GM19193 (cell line): Measurements from ENCODE around the gene NFYC.

Experiments used
- POLR2A ChIP-seq: IDR thresholded peaks from 4 replicates; pipeline ENCODE4 v1.6.1; 2011; ENCODE audit not compliant: insufficient read depth, insufficient read length; ENCODE audit errors: extremely low read depth

The NFYC gene

GRCh38 chr1:40661678-40662077, 29.8 kb upstream of the NFYC start:
- no peak for TF ChIP-seq POLR2A

DNA sequence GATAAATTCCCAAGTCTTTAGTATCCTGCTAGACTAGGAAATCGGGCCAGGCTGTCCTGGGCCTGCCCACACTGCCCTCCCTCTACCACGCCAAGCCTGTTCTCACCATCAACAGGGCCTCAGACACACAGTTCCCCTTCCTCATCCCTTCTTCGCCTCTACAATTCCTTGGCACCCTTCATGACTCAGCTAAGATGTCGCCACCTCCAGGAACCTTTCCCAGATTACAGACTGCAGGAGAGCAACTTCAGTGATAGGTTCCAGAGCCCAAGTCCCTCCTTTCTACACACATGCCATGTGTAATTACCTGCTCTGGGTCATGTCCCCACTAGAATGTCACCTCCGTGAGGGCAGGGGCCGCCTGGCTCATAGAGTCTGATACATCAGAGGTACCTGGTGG, 29.4 kb upstream of the NFYC start:
- TF ChIP-seq POLR2A, result no peak

DNA sequence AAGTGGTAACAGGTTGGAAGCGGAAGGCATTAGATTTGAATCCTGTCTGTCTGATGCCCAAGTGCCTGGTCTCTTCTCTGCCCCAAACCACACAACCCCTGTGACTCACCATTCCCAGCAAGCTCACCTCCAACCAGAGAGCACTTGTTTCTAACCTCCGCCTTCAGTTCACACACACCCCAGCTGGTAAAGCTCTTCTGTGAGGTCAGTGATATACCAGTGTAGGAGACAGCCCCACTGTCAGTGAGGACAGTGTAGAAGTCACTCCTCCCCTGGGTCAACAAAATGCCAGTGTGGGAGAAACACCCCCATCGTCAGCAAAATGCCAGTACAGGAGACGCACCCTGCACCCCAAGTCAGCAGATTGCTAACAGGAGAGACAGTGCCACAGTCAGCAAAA, 28.6 kb upstream of the NFYC start:
- TF ChIP-seq POLR2A, result no peak

- no peak for TF ChIP-seq POLR2A
Observed at GRCh38 chr1:40663324-40664166, 28.0 kb upstream of the NFYC start.

- no peak for TF ChIP-seq POLR2A
Observed at GRCh38 chr1:40664167-40664537, 27.4 kb upstream of the NFYC start.

DNA sequence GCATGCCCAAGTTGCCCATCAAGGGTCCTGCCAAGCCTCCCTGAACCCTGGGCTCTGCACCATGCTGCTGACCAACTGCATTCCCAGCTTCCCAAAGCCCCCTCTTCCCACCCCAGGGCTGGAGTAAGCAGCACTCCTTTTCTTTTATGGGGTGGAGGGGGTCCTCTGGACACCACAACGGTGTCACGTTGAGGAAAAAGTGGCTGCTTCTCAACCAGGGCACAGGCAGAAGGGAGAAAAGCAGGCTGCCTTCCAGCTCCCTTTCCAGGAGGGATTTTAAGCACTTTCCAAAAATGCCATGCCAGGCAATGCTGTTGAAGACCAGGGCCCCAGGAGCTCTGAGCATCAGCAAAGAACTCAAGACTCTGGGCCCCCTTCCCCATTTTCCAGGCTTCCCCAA, 26.7 kb upstream of the NFYC start:
- no peak for TF ChIP-seq POLR2A

DNA sequence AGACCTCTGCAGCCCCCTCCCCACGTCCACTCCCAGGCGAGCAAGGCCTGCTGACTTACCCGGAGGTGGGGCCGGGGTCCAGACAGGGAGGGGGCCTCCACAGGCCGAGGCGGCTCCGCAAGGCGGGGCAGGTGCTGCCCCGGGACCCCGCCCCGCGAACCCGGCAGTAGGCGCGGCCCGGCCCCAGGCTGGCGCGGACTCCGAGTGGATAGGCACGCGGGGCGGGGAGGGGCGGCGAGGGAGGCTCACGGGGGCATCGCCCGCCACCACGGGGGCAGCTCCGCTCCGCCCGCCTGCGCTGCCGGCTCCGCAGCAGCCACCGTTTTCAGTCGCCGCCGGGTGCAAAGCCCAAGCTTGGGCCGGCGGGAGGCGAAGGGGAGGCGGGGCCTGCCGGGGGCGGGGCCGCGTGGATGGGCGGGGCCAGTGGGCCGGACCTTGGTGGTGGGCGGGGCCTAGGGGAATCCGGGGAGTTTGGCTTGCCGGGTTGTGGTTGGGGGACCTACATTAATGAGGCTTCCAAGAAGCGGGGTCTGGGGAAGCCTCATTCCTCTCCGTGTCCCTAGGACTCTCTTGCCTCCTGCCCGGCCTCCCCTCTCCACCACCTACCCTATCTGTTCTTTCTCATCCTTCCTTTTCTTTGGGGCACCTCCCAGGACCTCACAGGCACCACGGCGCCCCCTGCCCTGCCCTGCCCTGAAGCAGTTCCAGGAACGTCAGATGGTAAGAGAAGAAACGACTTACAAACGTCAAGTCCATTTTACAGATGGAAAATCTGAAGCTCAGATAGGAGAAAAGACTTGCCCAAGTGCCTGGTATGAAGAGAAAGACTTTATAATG, 26.0 kb upstream of the NFYC start, which contains the start of gene RIMS3:
Gene RIMS3 (minus strand): TSS at position 348 of the 837 bp plus-strand sequence. CDS start 23,757 bp downstream, outside the sequence.
- TF ChIP-seq POLR2A, result no peak

DNA sequence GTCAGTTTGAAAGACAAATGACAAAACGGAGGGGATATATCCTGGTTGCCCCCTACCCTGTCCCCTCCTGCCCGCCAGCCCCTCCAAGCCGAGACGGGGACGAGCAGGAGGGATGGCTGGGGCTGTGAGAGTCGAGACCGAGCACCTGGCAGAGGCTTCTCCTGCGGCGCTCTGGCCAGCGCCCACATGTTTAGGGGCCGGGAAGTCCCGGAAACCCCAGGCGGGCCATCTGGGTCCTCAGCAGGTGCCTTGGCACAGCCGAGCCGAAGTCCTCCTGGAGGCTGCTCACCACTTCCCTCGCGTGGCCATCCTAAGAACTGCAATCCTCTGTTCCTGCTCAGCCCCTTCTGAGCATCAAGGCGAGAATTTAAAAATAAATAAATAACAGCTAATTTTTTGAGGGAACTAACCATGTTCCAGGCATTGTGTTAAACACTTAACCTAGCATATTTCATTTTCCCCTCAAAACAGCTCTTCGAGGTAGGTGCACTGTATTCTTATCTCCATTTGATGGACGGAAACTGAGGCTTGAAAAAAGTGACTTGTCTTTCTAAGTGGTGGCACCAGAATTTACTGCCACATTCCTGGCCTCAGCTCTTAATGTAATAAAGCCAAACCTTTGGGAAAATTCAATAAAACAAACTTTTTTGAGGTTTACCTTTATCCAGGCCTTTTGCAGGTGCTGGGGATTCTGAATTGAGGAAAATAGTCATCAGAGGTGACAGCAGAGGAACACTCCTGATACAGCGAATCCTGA, 22.6 kb upstream of the NFYC start:
- TF ChIP-seq POLR2A, result no peak

GRCh38 chr1:40673452-40673851, 18.1 kb upstream of the NFYC start:
- TF ChIP-seq POLR2A, result no peak

DNA sequence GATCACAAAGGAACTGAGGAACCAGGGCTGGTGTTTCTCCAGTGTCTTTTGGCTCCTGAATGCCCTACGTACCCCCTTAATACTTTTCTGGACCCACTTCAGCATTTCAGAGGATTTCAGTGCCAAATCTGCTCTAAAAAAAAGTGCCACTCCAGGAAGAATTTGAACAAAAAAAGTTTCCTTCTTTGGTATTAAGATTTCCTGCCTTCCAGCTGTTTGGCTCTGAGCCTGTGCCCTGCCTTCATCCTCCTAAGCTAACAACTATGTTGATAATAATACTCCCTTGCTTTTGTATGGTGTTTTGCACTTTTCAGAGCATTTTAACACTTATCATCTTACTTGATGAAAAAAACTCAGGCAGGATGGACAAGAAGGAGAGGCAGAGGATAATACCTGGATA, 15.0 kb upstream of the NFYC start:
- TF ChIP-seq POLR2A, result no peak

DNA sequence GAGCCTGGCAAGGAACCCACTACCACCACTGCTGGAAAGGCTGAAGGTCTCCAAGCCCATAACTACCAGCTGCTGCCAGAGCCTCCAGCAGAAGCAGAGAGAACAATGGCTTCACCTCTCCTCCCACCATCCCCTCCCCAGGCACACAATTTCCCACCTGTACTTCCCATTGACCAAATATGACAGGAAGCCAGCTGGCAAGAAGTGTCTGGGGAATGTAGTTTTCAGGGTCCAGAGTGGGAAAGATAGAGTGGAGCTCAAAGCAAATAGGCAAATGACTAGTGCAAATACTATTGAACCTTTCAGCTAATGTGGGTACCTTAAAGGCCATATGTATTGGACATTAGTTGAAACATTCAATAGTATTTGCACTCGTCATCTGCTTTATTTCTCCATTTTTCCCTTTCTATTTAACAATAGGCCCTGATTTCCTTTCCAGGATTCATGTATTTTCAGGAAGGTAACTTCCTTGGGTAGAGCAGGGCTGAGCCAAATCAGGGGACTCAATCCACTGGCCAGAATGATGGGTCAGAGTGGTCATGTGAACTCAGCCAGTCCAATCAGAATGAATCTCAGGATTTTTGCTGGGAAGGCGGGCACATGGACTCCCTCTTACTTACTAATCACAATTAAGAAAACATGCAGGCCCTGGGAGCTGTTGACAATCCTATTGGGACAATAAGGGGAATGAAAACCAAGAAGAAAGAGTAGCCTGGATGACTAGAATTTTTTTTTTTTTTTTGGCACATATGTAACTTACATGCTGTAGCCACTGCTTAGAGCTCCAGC, 12.1 kb upstream of the NFYC start:
- TF ChIP-seq POLR2A, result no peak

GRCh38 chr1:40684669-40685068, 6.8 kb upstream of the NFYC start:
- TF ChIP-seq POLR2A, result no peak

DNA sequence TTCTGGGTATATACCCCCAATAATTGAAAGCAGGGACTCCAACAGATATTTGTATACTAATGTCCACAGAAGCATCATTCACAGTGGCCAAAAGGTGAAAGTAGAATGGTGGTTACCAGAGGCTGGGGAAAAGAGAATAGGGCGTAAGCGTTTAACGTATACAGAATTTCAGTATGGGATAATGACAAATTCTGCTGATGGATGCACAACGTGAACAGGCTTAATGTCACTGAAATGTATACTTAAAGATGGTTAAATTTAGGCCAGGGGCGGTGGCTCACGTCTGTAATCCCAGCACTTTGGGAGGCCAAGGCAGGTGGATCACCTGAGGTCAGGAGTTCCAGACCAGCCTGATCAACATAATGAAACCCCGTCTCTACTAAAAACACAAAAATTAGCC, 4.4 kb upstream of the NFYC start:
- no peak for TF ChIP-seq POLR2A

GRCh38 chr1:40687661-40688060, 3.8 kb upstream of the NFYC start:
- TF ChIP-seq POLR2A, result no peak

DNA sequence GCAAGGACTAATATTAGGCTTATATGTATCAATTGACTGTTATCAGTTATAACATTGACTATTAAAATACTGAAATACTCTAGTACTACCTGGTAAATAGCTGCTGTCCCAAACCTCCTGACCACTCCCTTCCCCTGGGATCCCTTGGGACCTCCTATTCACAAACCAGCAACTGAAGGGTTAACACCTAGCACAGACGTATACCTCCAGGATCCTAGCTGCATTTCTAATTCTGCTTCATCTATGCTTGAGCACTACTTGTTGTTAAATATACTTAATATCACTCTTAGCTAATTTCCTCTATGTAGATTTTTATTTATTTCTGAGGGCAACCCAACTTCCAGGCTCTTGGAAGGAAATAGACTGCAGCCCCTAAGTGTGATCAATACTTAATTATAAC, 1.8 kb upstream of the NFYC start:
- no peak for TF ChIP-seq POLR2A
